Omental fat pad (tissue), 4 donors: ENCODE measurements around the gene C3orf20. TPM values are rescaled to one million over a fixed set of nuclear protein-coding genes. Genes with fewer than 3 reads are reported as not detected.
A peak's percentile ranks its signal among the peaks of the same experiment; 100 is the strongest.

Source experiments
- ATAC-seq: fragments of 150-250 bp; one replicate; pipeline ENCODE4 v1.9.1; 2016; ENCODE audit warnings: mild to moderate bottlenecking, moderate library complexity; ENCODE audit not compliant: low FRiP score
- DNase-seq: peaks from one replicate; pipeline ENCODE4 v3.0.0-alpha.2; 2019; ENCODE audit warnings: low spot score
- total RNA-seq, 4 donors: library from RNA; depleted of rRNA; stranded (reverse); fragments of >200 nt; gene quantifications; one replicate each; pipeline ENCODE4 v1.1.0, GENCODE V29; 2016
- TF ChIP-seq, protein P1 (sequence below), 3 donors: fragments of 450-650 bp; IDR thresholded peaks; one replicate each; pipeline ENCODE4 v1.5.1; 2016 to 2017; ENCODE audit warnings: antibody characterized with exemption in 3 of 3, mild to moderate bottlenecking in 3 of 3, moderate library complexity in 2 of 3

Gene C3orf20
- total RNA-seq, 4 donors from 2014 or later, result 0.12 to 0.28 TPM; not detected in 2

DNA sequence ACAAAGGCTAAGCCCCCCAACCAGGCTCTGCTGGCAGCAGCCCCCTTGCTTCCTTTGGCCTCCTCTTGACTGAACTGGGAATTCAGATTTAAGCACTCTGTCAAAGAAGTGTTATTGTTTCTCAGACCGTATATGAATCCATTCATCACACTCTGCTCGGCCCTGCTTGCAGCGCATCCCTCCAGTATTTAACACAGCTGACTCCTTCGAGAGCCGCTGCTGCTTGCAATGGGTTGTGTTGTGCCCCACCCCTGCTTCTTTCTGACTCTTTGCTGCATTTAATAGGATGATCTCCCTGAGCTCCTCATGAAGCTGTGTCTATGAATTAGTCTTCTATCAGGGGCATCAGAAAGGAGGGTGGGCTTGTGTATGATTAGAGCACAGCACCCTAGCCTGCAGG is 31.2 kb downstream of the C3orf20 start:
- ATAC-seq (no peak), DNase-seq (no peak)
- TF ChIP-seq, protein P1, sequence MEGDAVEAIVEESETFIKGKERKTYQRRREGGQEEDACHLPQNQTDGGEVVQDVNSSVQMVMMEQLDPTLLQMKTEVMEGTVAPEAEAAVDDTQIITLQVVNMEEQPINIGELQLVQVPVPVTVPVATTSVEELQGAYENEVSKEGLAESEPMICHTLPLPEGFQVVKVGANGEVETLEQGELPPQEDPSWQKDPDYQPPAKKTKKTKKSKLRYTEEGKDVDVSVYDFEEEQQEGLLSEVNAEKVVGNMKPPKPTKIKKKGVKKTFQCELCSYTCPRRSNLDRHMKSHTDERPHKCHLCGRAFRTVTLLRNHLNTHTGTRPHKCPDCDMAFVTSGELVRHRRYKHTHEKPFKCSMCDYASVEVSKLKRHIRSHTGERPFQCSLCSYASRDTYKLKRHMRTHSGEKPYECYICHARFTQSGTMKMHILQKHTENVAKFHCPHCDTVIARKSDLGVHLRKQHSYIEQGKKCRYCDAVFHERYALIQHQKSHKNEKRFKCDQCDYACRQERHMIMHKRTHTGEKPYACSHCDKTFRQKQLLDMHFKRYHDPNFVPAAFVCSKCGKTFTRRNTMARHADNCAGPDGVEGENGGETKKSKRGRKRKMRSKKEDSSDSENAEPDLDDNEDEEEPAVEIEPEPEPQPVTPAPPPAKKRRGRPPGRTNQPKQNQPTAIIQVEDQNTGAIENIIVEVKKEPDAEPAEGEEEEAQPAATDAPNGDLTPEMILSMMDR (IDR thresholded peaks at IDR 0.05), result no peak

DNA sequence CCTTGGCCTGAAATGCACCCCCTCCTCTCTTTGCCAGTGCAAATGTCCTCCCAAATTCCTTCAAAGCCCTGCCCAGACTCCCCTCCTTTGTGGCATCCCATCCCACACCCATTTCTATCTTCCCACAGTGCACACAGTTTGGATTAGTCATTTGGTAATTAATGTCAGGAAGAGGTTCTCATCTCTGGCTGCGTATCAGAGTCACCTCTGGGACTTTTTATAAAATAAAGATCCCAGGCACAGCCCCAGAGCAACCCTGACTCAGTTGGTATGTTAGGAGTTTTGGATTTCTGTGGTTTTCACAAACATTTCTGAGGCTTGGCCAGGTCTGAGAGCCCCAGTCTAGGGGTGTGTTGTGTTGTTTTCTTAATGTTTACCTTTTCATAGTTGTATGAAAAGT is 41.6 kb downstream of the C3orf20 start:
- peak; percentile 28 for ATAC-seq
- TF ChIP-seq, protein P1 (IDR thresholded peaks at IDR 0.05), result no peak
- no peak for DNase-seq

DNA sequence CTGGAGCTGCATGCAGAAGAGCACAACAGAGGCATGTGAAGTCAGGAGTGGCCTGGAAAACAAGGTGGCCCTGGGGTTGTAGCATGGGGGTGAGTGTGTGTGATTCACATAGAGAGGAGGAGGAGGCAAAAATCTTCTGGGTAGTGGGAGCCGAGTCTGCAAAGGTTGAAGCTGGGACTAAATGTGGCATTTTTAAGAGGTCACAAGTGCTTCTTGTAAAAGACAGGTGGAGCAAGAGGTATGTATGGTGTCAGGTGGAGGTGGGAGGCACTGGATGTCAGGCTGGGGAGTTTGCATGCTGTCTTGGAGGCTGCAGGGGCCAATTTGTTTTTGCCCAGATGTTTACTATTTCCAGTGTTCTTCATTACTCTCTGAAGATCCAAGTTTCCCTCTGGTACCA is 42.4 kb downstream of the C3orf20 start:
- DNase-seq (no peak), ATAC-seq (no peak)
- TF ChIP-seq, protein P1 (IDR thresholded peaks at IDR 0.05), result no peak

DNA sequence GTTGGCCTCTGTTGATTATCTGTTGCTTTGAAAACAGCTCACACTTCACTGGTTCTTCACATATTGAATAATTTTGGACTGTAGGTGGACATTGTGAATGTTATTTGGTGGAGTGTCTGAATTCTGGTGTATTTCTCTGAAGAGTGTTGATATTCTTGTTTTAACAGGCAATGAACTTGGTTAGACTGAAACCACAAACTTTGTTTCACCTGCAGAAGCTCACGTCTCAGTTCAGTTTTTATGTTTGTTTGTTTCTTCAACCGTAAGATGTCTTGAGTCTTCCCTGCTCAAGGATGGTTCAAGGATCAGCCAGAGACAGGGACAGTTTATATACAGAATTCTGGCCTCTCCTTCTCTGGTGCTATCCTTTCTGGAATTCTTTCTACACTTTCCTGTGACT is 43.6 kb downstream of the C3orf20 start:
- TF ChIP-seq, protein P1 (IDR thresholded peaks at IDR 0.05), result no peak
- ATAC-seq (no peak), DNase-seq (no peak)

DNA sequence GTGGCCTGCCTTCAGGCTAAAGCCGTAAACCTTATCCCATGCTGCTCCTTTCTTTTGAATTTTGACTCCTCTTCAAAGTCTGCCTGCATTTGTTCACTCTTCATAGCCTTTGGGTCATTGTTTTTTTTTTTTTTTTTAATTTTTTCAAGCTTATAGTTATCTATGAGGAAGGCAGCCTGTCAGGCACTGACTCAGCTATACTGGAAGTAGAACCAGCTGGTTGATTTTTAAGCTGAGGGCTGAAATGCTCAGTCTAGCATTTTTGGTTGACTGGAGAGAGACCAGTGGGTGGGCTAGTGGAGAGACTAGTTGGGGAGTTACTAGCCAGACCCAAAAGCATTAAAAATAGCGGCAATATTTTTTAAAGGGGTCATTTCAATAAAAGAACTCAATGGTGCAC is 44.1 kb downstream of the C3orf20 start:
- ATAC-seq, result no peak
- TF ChIP-seq, protein P1 (IDR thresholded peaks at IDR 0.05), result no peak
- DNase-seq, result no peak

DNA sequence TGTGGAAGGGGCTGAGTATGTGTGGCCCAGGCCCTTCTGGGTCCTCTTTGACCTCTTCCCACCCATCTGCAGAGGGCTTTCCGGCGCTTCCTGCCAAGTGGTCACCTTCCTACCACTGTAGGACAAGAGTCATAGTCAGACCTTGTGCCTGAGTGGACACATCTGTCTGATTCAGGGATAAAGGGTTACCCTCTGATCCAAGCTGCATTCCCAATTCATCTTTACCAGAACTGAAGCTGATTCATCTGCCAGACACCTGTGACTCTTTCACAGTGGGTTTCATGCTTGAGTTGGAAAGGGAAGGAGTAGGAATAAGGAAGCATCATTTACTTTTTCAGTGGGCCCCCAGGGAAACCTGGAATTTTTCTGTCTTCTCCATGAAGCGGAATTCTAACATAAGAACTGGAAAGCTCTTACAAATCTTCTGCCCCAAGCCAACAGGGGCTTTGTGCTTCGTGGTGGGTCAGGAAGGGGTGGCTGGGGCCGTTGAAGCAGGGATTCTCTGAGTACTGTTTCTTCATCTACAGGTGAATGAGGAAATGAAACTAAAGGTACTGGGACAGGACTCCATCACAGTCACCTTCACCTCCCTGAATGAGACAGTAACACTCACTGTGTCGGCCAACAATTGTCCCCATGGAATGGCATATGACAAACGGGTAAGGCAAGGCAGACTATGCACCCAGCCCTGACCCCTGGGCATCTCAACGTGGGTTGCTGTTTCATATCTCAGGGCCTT is 46.4 kb downstream of the C3orf20 start:
- no peak for ATAC-seq
- no peak for DNase-seq
- TF ChIP-seq, protein P1 (IDR thresholded peaks at IDR 0.05), result no peak

DNA sequence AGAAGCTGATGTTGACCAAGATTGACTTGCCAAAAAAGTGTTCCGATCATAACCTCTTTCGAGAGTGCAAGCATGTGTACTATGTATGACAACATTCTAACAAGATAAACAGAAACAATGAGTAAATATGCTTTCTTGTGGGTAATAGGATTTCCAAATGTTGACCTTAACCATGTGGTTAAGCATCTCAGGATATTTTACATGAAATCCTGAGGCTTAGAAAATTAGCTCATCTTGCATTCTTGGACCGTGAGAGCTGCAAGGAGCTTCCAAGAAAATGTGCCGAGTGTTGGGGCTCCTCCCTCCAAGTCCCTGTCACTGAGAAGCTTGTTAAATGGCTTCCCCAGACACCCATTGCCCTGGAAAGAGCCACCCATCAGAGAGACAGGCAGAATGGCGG is 50.1 kb downstream of the C3orf20 start:
- peak; percentile 45 for ATAC-seq
- no peak for DNase-seq
- TF ChIP-seq, protein P1 (IDR thresholded peaks at IDR 0.05), result no peak
